Smooth muscle cell (in vitro differentiated cells): Measurements from ENCODE around the gene HS6ST1. TPM values are rescaled to one million over a fixed set of nuclear protein-coding genes. Genes with fewer than 3 reads are reported as not detected.

Source experiments
- DNase-seq: peaks from one replicate; lab custom pipeline; 2025; ENCODE audit not compliant: unreplicated experiment; lab: John Stamatoyannopoulos, UW
- H2AFZ ChIP-seq: fragments of 200-600 bp; sonication (generic); 2 replicates; pipeline ENCODE4 v1.6.0; 2016; ENCODE audit warnings: antibody characterized with exemption, low read depth, mild to moderate bottlenecking
- H3F3A ChIP-seq: fragments of 200-600 bp; sonication (generic); 2 replicates; pipeline ENCODE4 v1.6.0; 2017; ENCODE audit warnings: antibody characterized with exemption, low read depth
- H3K27ac ChIP-seq: fragments of 200-600 bp; sonication (generic); 2 replicates; pipeline ENCODE4 v1.5.1; 2016; ENCODE audit warnings: low read depth, mild to moderate bottlenecking
- H3K27me3 ChIP-seq: fragments of 200-600 bp; sonication (generic); 2 replicates; pipeline ENCODE4 v1.6.1; 2016; ENCODE audit warnings: low read depth, mild to moderate bottlenecking
- H3K36me3 ChIP-seq: fragments of 200-600 bp; sonication (generic); 2 replicates; pipeline ENCODE4 v1.5.1; 2016; ENCODE audit warnings: low read depth
- H3K4me1 ChIP-seq: fragments of 200-600 bp; sonication (generic); 2 replicates; pipeline ENCODE4 v1.5.1; 2016; ENCODE audit warnings: low read depth
- H3K4me2 ChIP-seq: fragments of 200-600 bp; sonication (generic); 2 replicates; pipeline ENCODE4 v1.6.0; 2016; ENCODE audit warnings: mild to moderate bottlenecking
- H3K4me3 ChIP-seq: fragments of 200-600 bp; sonication (generic); 2 replicates; pipeline ENCODE4 v1.5.1; 2016; ENCODE audit warnings: mild to moderate bottlenecking
- H3K79me2 ChIP-seq: fragments of 200-600 bp; sonication (generic); 2 replicates; pipeline ENCODE4 v1.6.0; 2016; ENCODE audit warnings: low read depth, mild to moderate bottlenecking
- H3K9ac ChIP-seq: fragments of 200-600 bp; sonication (generic); 2 replicates; pipeline ENCODE4 v1.6.0; 2016; ENCODE audit warnings: low read depth
- H3K9me3 ChIP-seq: fragments of 200-600 bp; sonication (generic); replicated peaks from 2 replicates; pipeline ENCODE4 v1.5.1; 2016; ENCODE audit warnings: low read depth
- H4K20me1 ChIP-seq: fragments of 200-600 bp; sonication (generic); 2 replicates; pipeline ENCODE4 v1.6.0; 2016; ENCODE audit warnings: low read depth
- WGBS: methylation state at CpG from one replicate; pipeline ENCODE4 v1.1.7; 2016; ENCODE audit warnings: low lambda C conversion rate; 5-methylcytosine and 5-hydroxymethylcytosine counted together
- polyA plus RNA-seq: library from polyadenylated mRNA; unstranded; fragments of >200 nt; fragmentation: Nextera tagmentation; extraction: Ambion mirVana; gene quantifications from 2 replicates; pipeline ENCODE4 v1.2.1, GENCODE V29; 2016
- total RNA-seq: library from RNA; depleted of rRNA; stranded (reverse); fragments of >200 nt; gene quantifications from 2 replicates; pipeline ENCODE4 v1.2.3, GENCODE V29; 2014
- TF ChIP-seq, protein P1 (sequence below): fragments of 200-600 bp; sonication (generic); IDR thresholded peaks from 2 replicates; pipeline ENCODE4 v1.5.1; 2017; ENCODE audit warnings: borderline replicate concordance, mild to moderate bottlenecking, antibody characterized with exemption; ENCODE audit not compliant: insufficient read depth, poor library complexity, severe bottlenecking

Gene HS6ST1
- total and polyA plus RNA-seq, 2 experiments from 2014 or later: 9.3 to 13.0 TPM

DNA sequence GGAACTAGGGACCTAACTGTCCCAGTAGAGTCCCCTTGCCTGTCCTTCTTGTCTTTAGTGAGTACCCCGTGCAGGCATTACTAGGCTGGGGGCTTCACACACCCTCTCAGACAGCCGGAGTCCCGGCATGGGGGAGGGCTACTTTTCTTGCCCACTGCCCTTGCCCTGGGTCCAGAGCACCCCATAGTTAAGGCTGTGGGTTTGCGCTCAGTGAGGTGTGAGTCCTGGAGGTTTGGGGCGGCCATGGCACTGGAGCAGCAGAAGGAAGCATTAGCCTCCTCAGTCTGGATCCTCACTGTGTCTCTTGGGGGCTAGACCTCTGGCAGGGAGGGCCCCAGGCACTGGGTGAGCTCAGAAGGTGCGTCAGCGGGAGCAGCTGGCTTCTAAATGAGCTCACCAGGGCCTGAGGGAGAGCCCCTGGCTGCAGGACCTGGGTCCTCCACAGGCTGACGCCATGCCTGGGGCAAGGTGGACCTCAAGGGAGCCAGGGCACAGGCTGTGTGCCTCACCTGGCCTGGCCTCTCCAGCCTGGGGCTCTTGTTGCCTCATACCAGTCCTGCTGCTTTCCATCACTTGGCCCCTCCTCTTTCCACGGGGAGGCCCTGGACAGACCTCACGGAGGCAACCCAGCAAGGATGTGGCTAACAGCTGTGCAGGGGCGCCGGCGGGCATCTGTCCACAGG, 27.4 kb downstream of the HS6ST1 start:
- Histone ChIP-seq H3K79me2 (peaks cover 6% of the 10 kb centered on the region), H4K20me1 (peaks cover 52% of the 10 kb centered on the region), H2AFZ (no peak overlapping the region), H3K9ac (no peak overlapping the region), H3K4me3 (no peak overlapping the region), H3K9me3 (no peaks in the 10 kb centered on the region), H3F3A (no peaks in the 10 kb centered on the region), H3K4me1 (no peaks in the 10 kb centered on the region), H3K4me2 (no peak overlapping the region), H3K36me3 (no peaks in the 10 kb centered on the region), H3K27me3 (no peaks in the 10 kb centered on the region), H3K27ac (no peak overlapping the region)
- TF ChIP-seq, protein P1, sequence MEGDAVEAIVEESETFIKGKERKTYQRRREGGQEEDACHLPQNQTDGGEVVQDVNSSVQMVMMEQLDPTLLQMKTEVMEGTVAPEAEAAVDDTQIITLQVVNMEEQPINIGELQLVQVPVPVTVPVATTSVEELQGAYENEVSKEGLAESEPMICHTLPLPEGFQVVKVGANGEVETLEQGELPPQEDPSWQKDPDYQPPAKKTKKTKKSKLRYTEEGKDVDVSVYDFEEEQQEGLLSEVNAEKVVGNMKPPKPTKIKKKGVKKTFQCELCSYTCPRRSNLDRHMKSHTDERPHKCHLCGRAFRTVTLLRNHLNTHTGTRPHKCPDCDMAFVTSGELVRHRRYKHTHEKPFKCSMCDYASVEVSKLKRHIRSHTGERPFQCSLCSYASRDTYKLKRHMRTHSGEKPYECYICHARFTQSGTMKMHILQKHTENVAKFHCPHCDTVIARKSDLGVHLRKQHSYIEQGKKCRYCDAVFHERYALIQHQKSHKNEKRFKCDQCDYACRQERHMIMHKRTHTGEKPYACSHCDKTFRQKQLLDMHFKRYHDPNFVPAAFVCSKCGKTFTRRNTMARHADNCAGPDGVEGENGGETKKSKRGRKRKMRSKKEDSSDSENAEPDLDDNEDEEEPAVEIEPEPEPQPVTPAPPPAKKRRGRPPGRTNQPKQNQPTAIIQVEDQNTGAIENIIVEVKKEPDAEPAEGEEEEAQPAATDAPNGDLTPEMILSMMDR: no peak
- 94% methylated on average over 13 of the region's 13 CpGs for WGBS
- no peak for DNase-seq

GRCh38 chr2:128290356-128290755, 28.3 kb downstream of the HS6ST1 start:
- no peak for DNase-seq
- H3K4me1 ChIP-seq: no peaks in the 10 kb centered on the region
- no peaks in the 10 kb centered on the region for H3K9me3 ChIP-seq
- H3K4me2 ChIP-seq: no peak overlapping the region
- no peaks in the 10 kb centered on the region for H3F3A ChIP-seq
- H3K4me3 ChIP-seq: no peak overlapping the region
- H3K27ac ChIP-seq: no peak overlapping the region
- 87% methylated on average over 3 of the region's 3 CpGs for WGBS
- no peaks in the 10 kb centered on the region for H3K27me3 ChIP-seq
- no peak overlapping the region for H3K9ac ChIP-seq
- no peaks in the 10 kb centered on the region for H3K36me3 ChIP-seq
- peaks cover 54% of the 10 kb centered on the region for H4K20me1 ChIP-seq
- TF ChIP-seq, protein P1: no peak
- no peak overlapping the region for H2AFZ ChIP-seq
- peaks cover 6% of the 10 kb centered on the region for H3K79me2 ChIP-seq

GRCh38 chr2:128289439-128289838, 29.2 kb downstream of the HS6ST1 start:
- no peaks in the 10 kb centered on the region for H3K9me3 ChIP-seq
- H3F3A ChIP-seq: no peaks in the 10 kb centered on the region
- no peak for DNase-seq
- no peaks in the 10 kb centered on the region for H3K36me3 ChIP-seq
- TF ChIP-seq, protein P1: no peak
- H2AFZ ChIP-seq: no peak overlapping the region
- H3K27ac ChIP-seq: no peak overlapping the region
- H3K27me3 ChIP-seq: no peaks in the 10 kb centered on the region
- H3K4me3 ChIP-seq: no peak overlapping the region
- no peaks in the 10 kb centered on the region for H3K4me1 ChIP-seq
- H4K20me1 ChIP-seq: peaks cover 58% of the 10 kb centered on the region
- 92% methylated on average over 10 of the region's 10 CpGs for WGBS
- H3K4me2 ChIP-seq: no peak overlapping the region
- no peak overlapping the region for H3K9ac ChIP-seq
- H3K79me2 ChIP-seq: no peaks in the 10 kb centered on the region

DNA sequence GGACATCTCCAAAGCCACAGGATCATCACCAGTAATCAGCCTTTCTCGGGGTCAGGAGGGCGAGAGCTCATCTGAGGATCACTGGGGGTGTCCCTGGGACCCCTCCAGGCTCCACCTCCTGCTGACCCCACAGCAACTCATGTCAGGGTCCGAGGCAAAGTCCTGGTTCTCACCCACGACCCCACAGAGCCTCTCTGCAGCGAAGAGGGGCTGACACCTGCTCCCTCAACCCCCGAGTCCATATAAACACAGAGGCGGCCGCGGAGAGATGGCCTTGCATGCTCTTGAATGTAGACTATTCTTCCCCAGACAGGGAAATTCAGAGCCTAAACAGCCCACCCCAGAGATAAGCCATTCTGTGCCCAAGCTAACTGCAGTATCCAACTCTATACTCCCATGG, 29.9 kb downstream of the HS6ST1 start:
- peaks cover 58% of the 10 kb centered on the region for H4K20me1 ChIP-seq
- H3K27ac ChIP-seq: no peak overlapping the region
- no peaks in the 10 kb centered on the region for H3K4me1 ChIP-seq
- H3K4me3 ChIP-seq: no peak overlapping the region
- H3K9me3 ChIP-seq: no peaks in the 10 kb centered on the region
- no peak overlapping the region for H3K4me2 ChIP-seq
- no peaks in the 10 kb centered on the region for H3K36me3 ChIP-seq
- WGBS: 91% methylated on average over 9 of the region's 9 CpGs
- H3K27me3 ChIP-seq: no peaks in the 10 kb centered on the region
- no peaks in the 10 kb centered on the region for H3K79me2 ChIP-seq
- no peaks in the 10 kb centered on the region for H3F3A ChIP-seq
- no peak overlapping the region for H2AFZ ChIP-seq
- no peak overlapping the region for H3K9ac ChIP-seq
- TF ChIP-seq, protein P1: no peak
- DNase-seq: no peak
